Prostate gland (tissue), 2 donors: ENCODE data around the gene CEACAM21. TPM values are rescaled to one million over a fixed set of nuclear protein-coding genes. Genes with fewer than 3 reads are reported as not detected.

ENCODE experiments used
- DNase-seq: peaks from one replicate; pipeline ENCODE4 v3.0.0-alpha.2; 2019; ENCODE audit warnings: low spot score
- H3K27ac ChIP-seq, 2 donors: fragments of 200-600 bp; sonication (generic); 2 replicates each; pipeline ENCODE4 v1.5.1; 2017 to 2019
- H3K27me3 ChIP-seq: fragments of 200-600 bp; sonication (generic); replicated peaks from 2 replicates; pipeline ENCODE4 v1.5.1; 2019; ENCODE audit not compliant: insufficient read depth
- H3K36me3 ChIP-seq, 2 donors: fragments of 200-600 bp; sonication (generic); 1 replicate in 1 of 2; 2 replicates in 1 of 2; pipeline versions ENCODE4 v1.5.1 to v1.8.1; 2017 to 2019
- H3K4me1 ChIP-seq: fragments of 200-600 bp; sonication (generic); replicated peaks from 2 replicates; pipeline ENCODE4 v1.5.1; 2019
- H3K4me3 ChIP-seq, 2 donors: fragments of 200-600 bp; sonication (generic); 2 replicates each; pipeline ENCODE4 v1.5.1; 2017 to 2019
- H3K9me3 ChIP-seq: fragments of 200-600 bp; sonication (generic); 2 replicates; pipeline ENCODE4 v1.5.1; 2017
- POLR2A ChIP-seq: fragments of 450-650 bp; IDR thresholded peaks from one replicate; pipeline ENCODE4 v1.6.1; 2016; ENCODE audit warnings: antibody characterized with exemption, mild to moderate bottlenecking
- POLR2AphosphoS5 ChIP-seq: sonication (generic); formaldehyde crosslinking; IDR thresholded peaks from one replicate; pipeline ENCODE4 v1.6.1; 2017; ENCODE audit warnings: antibody characterized with exemption
- WGBS: methylation state at CpG from one replicate; pipeline ENCODE4 v1.1.5; 2018; 5-methylcytosine and 5-hydroxymethylcytosine counted together
- intact Hi-C: fragments of 100-400 bp; cut with DNase I; formaldehyde crosslinking; loops from one replicate; pipeline ENCODE4 v1.14.2; 2022
- total RNA-seq, 2 donors: library from RNA; depleted of rRNA; stranded (reverse); fragments of >200 nt; gene quantifications; one replicate each; pipeline ENCODE4 v1.1.0, GENCODE V29; 2016
- TF ChIP-seq, protein P1 (sequence below), 4 experiments: fragments of 200-600 bp in 2 of 4; fragments of 450-650 bp in 2 of 4; sonication (generic) in 2 of 4; IDR thresholded peaks; 1 replicate in 3 of 4; 2 replicates in 1 of 4; pipeline ENCODE4 v1.5.1; 2016 to 2019; ENCODE audit warnings: antibody characterized with exemption in 4 of 4, mild to moderate bottlenecking in 2 of 4, moderate library complexity in 2 of 4

Gene CEACAM21
- total RNA-seq, 2 donors from 2014 or later, result 1.5 TPM; not detected in 1

GRCh38 chr19:41563854-41564514 is 12.0 kb upstream of the CEACAM21 start:
- DNase-seq, result no peak
- H3K27ac ChIP-seq, result no peak overlapping the region
- H3K36me3 ChIP-seq, result no peaks in the 10 kb centered on the region
- no peak overlapping the region for H3K4me3 ChIP-seq
- intact Hi-C loops, result no loop called here
- peaks cover 18% of the 10 kb centered on the region for H3K27me3 ChIP-seq
- H3K4me1 ChIP-seq, result no peaks in the 10 kb centered on the region
- H3K9me3 ChIP-seq, result no peaks in the 10 kb centered on the region
- TF ChIP-seq POLR2A, result no peak
- TF ChIP-seq, protein P1, sequence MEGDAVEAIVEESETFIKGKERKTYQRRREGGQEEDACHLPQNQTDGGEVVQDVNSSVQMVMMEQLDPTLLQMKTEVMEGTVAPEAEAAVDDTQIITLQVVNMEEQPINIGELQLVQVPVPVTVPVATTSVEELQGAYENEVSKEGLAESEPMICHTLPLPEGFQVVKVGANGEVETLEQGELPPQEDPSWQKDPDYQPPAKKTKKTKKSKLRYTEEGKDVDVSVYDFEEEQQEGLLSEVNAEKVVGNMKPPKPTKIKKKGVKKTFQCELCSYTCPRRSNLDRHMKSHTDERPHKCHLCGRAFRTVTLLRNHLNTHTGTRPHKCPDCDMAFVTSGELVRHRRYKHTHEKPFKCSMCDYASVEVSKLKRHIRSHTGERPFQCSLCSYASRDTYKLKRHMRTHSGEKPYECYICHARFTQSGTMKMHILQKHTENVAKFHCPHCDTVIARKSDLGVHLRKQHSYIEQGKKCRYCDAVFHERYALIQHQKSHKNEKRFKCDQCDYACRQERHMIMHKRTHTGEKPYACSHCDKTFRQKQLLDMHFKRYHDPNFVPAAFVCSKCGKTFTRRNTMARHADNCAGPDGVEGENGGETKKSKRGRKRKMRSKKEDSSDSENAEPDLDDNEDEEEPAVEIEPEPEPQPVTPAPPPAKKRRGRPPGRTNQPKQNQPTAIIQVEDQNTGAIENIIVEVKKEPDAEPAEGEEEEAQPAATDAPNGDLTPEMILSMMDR (IDR thresholded peaks at IDR 0.05), result no peak
- no peak for TF ChIP-seq POLR2AphosphoS5
- WGBS, result 12% methylated on average over 19 of the region's 19 CpGs

GRCh38 chr19:41564515-41565378 is 11.2 kb upstream of the CEACAM21 start:
- no peaks in the 10 kb centered on the region for H3K36me3 ChIP-seq
- under 1% methylated on average over 44 of the region's 59 CpGs for WGBS
- H3K4me1 ChIP-seq, result no peaks in the 10 kb centered on the region
- intact Hi-C loops, result no loop called here
- H3K4me3 ChIP-seq, result no peak overlapping the region
- H3K27me3 ChIP-seq, result peaks cover 20% of the 10 kb centered on the region
- DNase-seq, result peak; percentile 2
- TF ChIP-seq, protein P1 (IDR thresholded peaks at IDR 0.05), result no peak
- TF ChIP-seq POLR2AphosphoS5 (no peak), POLR2A (no peak)
- no peak overlapping the region for H3K27ac ChIP-seq
- H3K9me3 ChIP-seq, result no peaks in the 10 kb centered on the region

- no peak for DNase-seq
- intact Hi-C loops, result no loop called here
- Histone ChIP-seq H3K9me3 (no peaks in the 10 kb centered on the region), H3K36me3 (no peaks in the 10 kb centered on the region), H3K4me3 (no peak overlapping the region), H3K27me3 (peaks cover 23% of the 10 kb centered on the region), H3K27ac (no peak overlapping the region), H3K4me1 (no peaks in the 10 kb centered on the region)
- no peak for TF ChIP-seq POLR2A
- TF ChIP-seq, protein P1 (IDR thresholded peaks at IDR 0.05), result no peak
- no peak for TF ChIP-seq POLR2AphosphoS5
- 13% methylated on average over 9 of the region's 9 CpGs for WGBS
Measured at GRCh38 chr19:41565379-41565720, 10.6 kb upstream of the CEACAM21 start.

GRCh38 chr19:41566001-41566400 is 10.0 kb upstream of the CEACAM21 start:
- no peak for DNase-seq
- intact Hi-C loops, result no loop called here
- Histone ChIP-seq H3K4me3 (no peak overlapping the region), H3K36me3 (no peaks in the 10 kb centered on the region), H3K27me3 (peaks cover 23% of the 10 kb centered on the region), H3K4me1 (no peaks in the 10 kb centered on the region), H3K9me3 (no peaks in the 10 kb centered on the region), H3K27ac (no peak overlapping the region)
- TF ChIP-seq, protein P1 (IDR thresholded peaks at IDR 0.05), result no peak
- no peak for TF ChIP-seq POLR2AphosphoS5
- no peak for TF ChIP-seq POLR2A
- 36% methylated on average over 3 of the region's 3 CpGs for WGBS
